H1 (cell line): Measurements from ENCODE around the gene RARRES2. TPM values are rescaled to one million over a fixed set of nuclear protein-coding genes. Genes with fewer than 3 reads are reported as not detected.

Experiments used
- CTCF ChIA-PET: fragments of 300-600 bp; sonication (Branson Sonifier 250); formaldehyde crosslinking; loops from one replicate; lab custom pipeline; 2021; ENCODE audit not compliant: partially characterized antibody; lab: Charles Lee
- POLR2A ChIA-PET: fragments of 300-600 bp; sonication (Branson Sonifier 250); formaldehyde crosslinking; loops from one replicate; lab custom pipeline; 2021; ENCODE audit warnings: inconsistent platforms; ENCODE audit not compliant: partially characterized antibody; lab: Charles Lee
- DNase-seq, 2 experiments: peaks; one replicate each; pipeline versions ENCODE4 v3.0.0 to v3.0.0-alpha.2; 2010 to 2022; ENCODE audit warnings: low spot score in 2 of 2, low read depth in 1 of 2, mixed read lengths in 1 of 2
- FAIRE-seq: peaks from 2 replicates; lab custom pipeline; 2011; peaks lifted over from hg19 to GRCh38; lab: Jason Lieb, UNC
- H2AFZ ChIP-seq: 2 replicates; pipeline ENCODE4 v1.8.1; 2012; ENCODE audit warnings: low read length, inconsistent platforms
- H2AK5ac ChIP-seq: 2 replicates; pipeline ENCODE4 v1.6.1; 2013; ENCODE audit warnings: low read depth, low read length
- H2BK120ac ChIP-seq: replicated peaks from 2 replicates; pipeline ENCODE3; 2013; ENCODE audit warnings: low read depth, low read length, inconsistent platforms
- H2BK12ac ChIP-seq: 2 replicates; pipeline ENCODE4 v1.6.1; 2013; ENCODE audit warnings: low read depth, low read length
- H2BK15ac ChIP-seq: 2 replicates; pipeline ENCODE4 v1.6.1; 2013; ENCODE audit warnings: low read length
- H2BK20ac ChIP-seq: 2 replicates; pipeline ENCODE4 v1.6.1; 2013; ENCODE audit warnings: low read length
- H2BK5ac ChIP-seq: 2 replicates; pipeline ENCODE4 v1.6.1; 2013; ENCODE audit warnings: low read depth, low read length
- H3K14ac ChIP-seq: 2 replicates; pipeline ENCODE4 v1.6.1; 2013; ENCODE audit warnings: inconsistent platforms; ENCODE audit not compliant: insufficient read length
- H3K18ac ChIP-seq: 2 replicates; pipeline ENCODE4 v1.6.1; 2013; ENCODE audit warnings: low read length; ENCODE audit errors: extremely low read depth
- H3K23ac ChIP-seq: 2 replicates; pipeline ENCODE4 v1.6.1; 2013; ENCODE audit warnings: inconsistent platforms; ENCODE audit not compliant: insufficient read length
- H3K23me2 ChIP-seq: 2 replicates; pipeline ENCODE4 v1.6.1; 2013; ENCODE audit warnings: low read depth, low read length
- H3K27ac ChIP-seq: 2 replicates; pipeline ENCODE4 v1.6.1; 2011; ENCODE audit warnings: low read depth, low read length, inconsistent platforms
- H3K27me3 ChIP-seq, 4 experiments: replicated peaks in 1 of 4; 1 replicate in 1 of 4; 2 replicates in 3 of 4; pipeline versions ENCODE4 v1.6.1 to v1.8.1; 2011 to 2013; ENCODE audit warnings: low read length in 3 of 4, mild to moderate bottlenecking in 3 of 4, inconsistent platforms in 2 of 4, mixed read lengths in 2 of 4, moderate library complexity in 1 of 4; ENCODE audit not compliant: control insufficient read depth in 3 of 4, insufficient read depth in 3 of 4; ENCODE audit errors: extremely low read depth in 1 of 4
- H3K36me3 ChIP-seq, 4 experiments: 2 replicates each; pipeline versions ENCODE4 v1.6.1 to v1.8.1; 2011 to 2013; ENCODE audit warnings: mild to moderate bottlenecking in 4 of 4, low read length in 3 of 4, moderate library complexity in 2 of 4, control low read depth in 1 of 4, inconsistent platforms in 1 of 4; ENCODE audit not compliant: insufficient read depth in 4 of 4, control insufficient read depth in 2 of 4
- H3K4ac ChIP-seq: replicated peaks from 2 replicates; pipeline ENCODE3; 2013; ENCODE audit warnings: low read length, low read depth, mixed read lengths, inconsistent platforms; ENCODE audit not compliant: insufficient read length
- H3K4me1 ChIP-seq, 4 experiments: replicated peaks in 1 of 4; 1 replicate in 1 of 4; 2 replicates in 3 of 4; pipeline versions ENCODE4 v1.6.1 to v1.8.1; 2011 to 2013; ENCODE audit warnings: low read length in 3 of 4, inconsistent platforms in 2 of 4, mixed read lengths in 1 of 4; ENCODE audit not compliant: insufficient read depth in 4 of 4, control insufficient read depth in 3 of 4
- H3K4me2 ChIP-seq, 2 experiments: 2 replicates each; pipeline versions ENCODE4 v1.6.1 to v1.8.1; 2011 to 2013; ENCODE audit warnings: low read depth in 2 of 2, low read length in 2 of 2, control low read depth in 1 of 2, inconsistent platforms in 1 of 2, mild to moderate bottlenecking in 1 of 2; ENCODE audit not compliant: insufficient read depth in 1 of 2
- H3K4me3 ChIP-seq, 4 experiments: fragments of 200-600, 300-600 bp in 1 of 4; sonication (generic), shearing (Covaris generic), sonication (Bioruptor Twin) in 1 of 4; 2 replicates each; pipeline versions ENCODE4 v1.5.1 to v1.8.1; 2011 to 2016; ENCODE audit warnings: low read length in 4 of 4, low read depth in 3 of 4, control low read depth in 2 of 4, inconsistent platforms in 2 of 4, mild to moderate bottlenecking in 2 of 4, mixed read lengths in 1 of 4, moderate library complexity in 1 of 4; ENCODE audit not compliant: insufficient read depth in 2 of 4; ENCODE audit errors: extremely low read depth in 1 of 4
- H3K56ac ChIP-seq: replicated peaks from 2 replicates; pipeline ENCODE3; 2013; ENCODE audit warnings: low read depth, mild to moderate bottlenecking, mixed read lengths, low read length, inconsistent platforms; ENCODE audit not compliant: insufficient read length
- H3K79me1 ChIP-seq: 2 replicates; pipeline ENCODE4 v1.6.1; 2013; ENCODE audit warnings: low read depth, low read length, control low read depth
- H3K79me2 ChIP-seq, 2 experiments: 2 replicates each; pipeline versions ENCODE4 v1.6.1 to v1.8.1; 2012 to 2013; ENCODE audit warnings: low read length in 2 of 2, mild to moderate bottlenecking in 2 of 2, inconsistent platforms in 1 of 2; ENCODE audit not compliant: insufficient read depth in 2 of 2, control insufficient read depth in 1 of 2
- H3K9ac ChIP-seq, 4 experiments: replicated peaks in 1 of 4; 1 replicate in 1 of 4; 2 replicates in 3 of 4; pipeline versions ENCODE4 v1.6.1 to v1.8.1; 2011 to 2013; ENCODE audit warnings: low read depth in 3 of 4, low read length in 3 of 4, control low read depth in 2 of 4, mild to moderate bottlenecking in 2 of 4, moderate library complexity in 2 of 4, inconsistent platforms in 1 of 4; ENCODE audit errors: extremely low read depth in 1 of 4
- H3K9me3 ChIP-seq, 2 experiments: 2 replicates each; pipeline versions ENCODE4 v1.6.1 to v1.8.1; 2012 to 2013; ENCODE audit warnings: mild to moderate bottlenecking in 2 of 2, moderate library complexity in 2 of 2, control low read depth in 1 of 2, inconsistent platforms in 1 of 2, low read depth in 1 of 2, low read length in 1 of 2, mixed read lengths in 1 of 2; ENCODE audit not compliant: insufficient read depth in 2 of 2
- H4K20me1 ChIP-seq, 2 experiments: replicated peaks in 1 of 2; 2 replicates each; pipeline versions ENCODE3 to v1.8.1; 2011 to 2013; ENCODE audit warnings: inconsistent platforms in 2 of 2, low read length in 2 of 2, mild to moderate bottlenecking in 1 of 2; ENCODE audit not compliant: insufficient read depth in 2 of 2, control insufficient read depth in 1 of 2
- H4K5ac ChIP-seq: 2 replicates; pipeline ENCODE4 v1.6.1; 2013; ENCODE audit warnings: low read length, low read depth, mixed read lengths, inconsistent platforms; ENCODE audit not compliant: insufficient read length
- H4K8ac ChIP-seq: 2 replicates; pipeline ENCODE4 v1.8.0; 2013; ENCODE audit warnings: mild to moderate bottlenecking, moderate library complexity, low read length, inconsistent platforms; ENCODE audit not compliant: insufficient read depth; ENCODE audit errors: extremely low read depth
- H4K91ac ChIP-seq: replicated peaks from 2 replicates; pipeline ENCODE3; 2013; ENCODE audit warnings: low read length, mixed read lengths, inconsistent platforms; ENCODE audit not compliant: insufficient read length
- EP300 ChIP-seq, 2 experiments: IDR thresholded peaks; 1 replicate in 1 of 2; 2 replicates in 1 of 2; pipeline ENCODE4 v1.6.1; 2011 to 2012; ENCODE audit warnings: low read depth in 2 of 2, low read length in 2 of 2, mild to moderate bottlenecking in 2 of 2, borderline replicate concordance in 1 of 2, inconsistent platforms in 1 of 2, moderate library complexity in 1 of 2
- RAD21 ChIP-seq, 2 experiments: IDR thresholded peaks in 1 of 2; conservative IDR thresholded peaks in 1 of 2; 2 replicates each; pipeline ENCODE4 v1.6.1; 2011; ENCODE audit warnings: low read depth in 2 of 2, low read length in 2 of 2, improper control_type of control experiment in 1 of 2, inconsistent platforms in 1 of 2, mild to moderate bottlenecking in 1 of 2, moderate library complexity in 1 of 2
- SAP30 ChIP-seq: fragments of 300-600 bp; sonication (generic); IDR thresholded peaks from 2 replicates; pipeline ENCODE4 v1.7.1; 2012; ENCODE audit warnings: low read length, moderate library complexity, mild to moderate bottlenecking, inconsistent platforms; ENCODE audit not compliant: insufficient read depth, insufficient replicate concordance
- SIX5 ChIP-seq: IDR thresholded peaks from 2 replicates; pipeline ENCODE4 v1.6.1; 2011; ENCODE audit warnings: mild to moderate bottlenecking, low read depth, low read length
- SRF ChIP-seq: IDR thresholded peaks from 2 replicates; pipeline ENCODE4 v1.6.1; 2011; ENCODE audit warnings: mild to moderate bottlenecking, low read depth, low read length, moderate library complexity
- WGBS, 2 experiments: shearing (Covaris generic) in 1 of 2; methylation state at CpG; one replicate each; pipeline versions ENCODE4 v1.1.6 to v1.1.7; 2013 to 2015; ENCODE audit warnings: low lambda C conversion rate in 2 of 2, mixed read lengths in 2 of 2, inconsistent platforms in 1 of 2, low coverage in 1 of 2, missing lambda C conversion rate in 1 of 2; ENCODE audit not compliant: insufficient replicate concordance in 2 of 2, insufficient coverage in 1 of 2, insufficient read length in 1 of 2; ENCODE audit errors: extremely low coverage in 1 of 2, missing lambda C conversion rate in 1 of 2; 5-methylcytosine and 5-hydroxymethylcytosine counted together
- polyA plus RNA-seq, 7 experiments: library from polyadenylated mRNA; depleted of rRNA in 3 of 7; stranded (reverse) in 5 of 7; unstranded in 2 of 7; fragments of >200 nt in 5 of 7; fragments of 200-250 nt in 2 of 7; gene quantifications; 1 replicate in 5 of 7; 2 replicates in 1 of 7; 4 replicates in 1 of 7; pipeline versions ENCODE4 v1.2.1 to v1.2.3, GENCODE V29; 2011 to 2013; ENCODE audit warnings: missing spikeins in 2 of 7, mixed read lengths in 2 of 7
- total RNA-seq: library from RNA; stranded (reverse); fragmentation: NEBNext Ultra II Directional; extraction: Animal tissue kit (Norgen Biotek cat#: 25700); gene quantifications from 2 replicates; pipeline ENCODE4 v1.2.1, GENCODE V29; 2021
- TF ChIP-seq, protein P1 (sequence below), 3 experiments: IDR thresholded peaks; 1 replicate in 2 of 3; 2 replicates in 1 of 3; pipeline versions ENCODE4 v1.5.1 to v1.6.1; 2011; ENCODE audit warnings: low read length in 3 of 3, mild to moderate bottlenecking in 3 of 3, inconsistent platforms in 2 of 3, low read depth in 1 of 3, moderate library complexity in 1 of 3; ENCODE audit not compliant: insufficient read depth in 1 of 3; ENCODE audit errors: control extremely low read depth in 1 of 3

RARRES2 gene
- total and polyA plus RNA-seq, 2 of the 8 experiments (the other 6 are each of a cell fraction or from before 2014, with no cell fraction given), result 254 to 441 TPM

DNA sequence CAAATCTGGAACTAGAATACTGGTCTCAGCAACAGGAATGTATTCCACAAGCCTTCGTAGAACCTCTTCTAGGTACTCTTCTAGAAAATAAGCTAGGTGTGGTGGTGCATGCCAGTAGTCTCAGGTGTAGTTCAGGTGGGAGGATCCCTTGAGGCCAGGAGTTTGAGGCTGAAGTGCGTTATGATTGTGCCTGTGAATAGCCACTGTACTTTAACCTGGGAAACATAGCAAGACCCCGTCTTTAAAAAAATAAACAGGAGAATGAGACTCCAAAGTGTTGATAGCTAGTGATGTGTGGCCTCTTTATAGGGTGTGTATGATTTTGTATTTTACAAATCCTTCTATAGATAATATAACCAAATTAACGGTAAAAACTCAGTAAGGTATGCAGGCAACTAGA is 36.2 kb upstream of the RARRES2 start:
- H2AFZ ChIP-seq, result no peak overlapping the region
- H2BK120ac ChIP-seq, result no peak overlapping the region
- H3K23me2 ChIP-seq, result peaks cover 11% of the 10 kb centered on the region
- H3K14ac ChIP-seq, result no peak overlapping the region
- 76% methylated on average over 4 of the region's 4 CpGs; no CpG with 5 or more reads in 1 of the 2 experiments for whole genome bisulfite sequencing, 2 experiments
- H2AK5ac ChIP-seq, result no peak overlapping the region
- H3K4me1 ChIP-seq, result peaks cover 15 to 36% (median 22%) of the 10 kb centered on the region in 4 experiments
- no peak overlapping the region for H3K27ac ChIP-seq
- H3K9ac ChIP-seq, result no peak overlapping the region
- no peak overlapping the region for H3K56ac ChIP-seq
- POLR2A ChIA-PET, result interaction anchor here (0.7 to 6.1 kb wide), 17 partner anchors 9 to 48 kb away, joined by 3 to 93 read pairs (median 5); partner anchors contain the start of genes RARRES2 and REPIN1
- H3K79me1 ChIP-seq, result peaks cover 20% of the 10 kb centered on the region
- no peak overlapping the region for H2BK15ac ChIP-seq
- H2BK20ac ChIP-seq, result no peak overlapping the region
- H4K20me1 ChIP-seq, result peaks cover 0 to 9% of the 10 kb centered on the region in 2 experiments
- peak overlapping the region in 1 of 2 experiments; percentile 94; a peak in 1 of 4 replicates for H3K4me2 ChIP-seq
- no peak overlapping the region for H3K23ac ChIP-seq
- H4K91ac ChIP-seq, result no peak overlapping the region
- H3K79me2 ChIP-seq, result peaks cover 0 to 50% of the 10 kb centered on the region in 2 experiments
- no peak overlapping the region for H4K8ac ChIP-seq
- no peaks in the 10 kb centered on the region for H3K9me3 ChIP-seq
- H3K4me3 ChIP-seq, result peak overlapping the region in 1 of 4 experiments; percentile 96; a peak in 2 of 8 replicates
- H2BK5ac ChIP-seq, result no peak overlapping the region
- H2BK12ac ChIP-seq, result no peak overlapping the region
- no peak overlapping the region for H4K5ac ChIP-seq
- no peaks in the 10 kb centered on the region for H3K27me3 ChIP-seq
- H3K36me3 ChIP-seq, result peaks cover 8 to 27% (median 15%) of the 10 kb centered on the region in 4 experiments; a peak in 7 of 8 replicates
- no peak overlapping the region for H3K18ac ChIP-seq
- no peak for DNase-seq
- CTCF ChIA-PET, result interaction anchor here (0.9 to 2.1 kb wide), 16 partner anchors 9 to 91 kb away, joined by 3 to 18 read pairs (median 4); partner anchors contain the start of gene REPIN1
- H3K4ac ChIP-seq, result no peak overlapping the region
- no peak for FAIRE-seq
- no peak for TF ChIP-seq EP300 (IDR thresholded peaks at IDR 0.05; ENCODE audit: borderline replicate concordance in 1 of 2, low read depth in 2 of 2, low read length in 2 of 2)
- TF ChIP-seq RAD21 (IDR thresholded peaks at IDR 0.05 in 1 of 2, conservative IDR thresholded peaks at IDR 0.05 in 1 of 2; ENCODE audit: low read depth in 2 of 2, low read length in 2 of 2), result no peak
- TF ChIP-seq, protein P1, sequence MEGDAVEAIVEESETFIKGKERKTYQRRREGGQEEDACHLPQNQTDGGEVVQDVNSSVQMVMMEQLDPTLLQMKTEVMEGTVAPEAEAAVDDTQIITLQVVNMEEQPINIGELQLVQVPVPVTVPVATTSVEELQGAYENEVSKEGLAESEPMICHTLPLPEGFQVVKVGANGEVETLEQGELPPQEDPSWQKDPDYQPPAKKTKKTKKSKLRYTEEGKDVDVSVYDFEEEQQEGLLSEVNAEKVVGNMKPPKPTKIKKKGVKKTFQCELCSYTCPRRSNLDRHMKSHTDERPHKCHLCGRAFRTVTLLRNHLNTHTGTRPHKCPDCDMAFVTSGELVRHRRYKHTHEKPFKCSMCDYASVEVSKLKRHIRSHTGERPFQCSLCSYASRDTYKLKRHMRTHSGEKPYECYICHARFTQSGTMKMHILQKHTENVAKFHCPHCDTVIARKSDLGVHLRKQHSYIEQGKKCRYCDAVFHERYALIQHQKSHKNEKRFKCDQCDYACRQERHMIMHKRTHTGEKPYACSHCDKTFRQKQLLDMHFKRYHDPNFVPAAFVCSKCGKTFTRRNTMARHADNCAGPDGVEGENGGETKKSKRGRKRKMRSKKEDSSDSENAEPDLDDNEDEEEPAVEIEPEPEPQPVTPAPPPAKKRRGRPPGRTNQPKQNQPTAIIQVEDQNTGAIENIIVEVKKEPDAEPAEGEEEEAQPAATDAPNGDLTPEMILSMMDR (IDR thresholded peaks at IDR 0.05; ENCODE audit: control extremely low read depth in 1 of 3, insufficient read depth in 1 of 3, low read depth in 1 of 3, low read length in 3 of 3), result no peak
- no peak for TF ChIP-seq SIX5
- no peak for TF ChIP-seq SAP30
- TF ChIP-seq SRF, result no peak
